Activated T-helper 1 cell treated with Interleukin-2 at 50 U/mL for 16 hours (primary cell): ENCODE results near the gene FANCL.
"Not testable (repeated sequence)": the region's sequence is repeated elsewhere in the genome, so short reads cannot be mapped to it uniquely, and the experiment has no call there.

ENCODE experiments used
- DNase-seq: peaks from one replicate; pipeline ENCODE4 v3.0.0-alpha.2; 2020; ENCODE audit warnings: low read depth

FANCL gene

DNA sequence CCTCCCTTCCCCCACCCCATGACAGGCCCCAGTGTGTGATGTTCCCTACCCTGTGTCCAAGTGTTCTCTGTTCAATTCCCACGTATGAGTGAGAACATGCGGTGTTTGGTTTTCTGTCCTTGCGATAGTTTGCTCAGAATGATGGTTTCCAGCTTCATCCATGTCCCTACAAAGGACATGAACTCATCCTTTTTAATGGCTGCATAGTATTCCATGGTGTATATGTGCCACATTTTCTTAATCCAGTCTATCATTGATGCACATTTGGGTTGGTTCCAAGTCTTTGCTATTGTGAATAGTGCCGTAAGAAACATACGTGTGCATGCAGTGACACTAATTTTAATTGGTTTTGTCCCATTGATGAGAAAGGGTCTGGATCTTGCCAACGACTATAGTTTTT lies 95.4 kb downstream of the FANCL start:
- DNase-seq = not testable (repeated sequence)

DNA sequence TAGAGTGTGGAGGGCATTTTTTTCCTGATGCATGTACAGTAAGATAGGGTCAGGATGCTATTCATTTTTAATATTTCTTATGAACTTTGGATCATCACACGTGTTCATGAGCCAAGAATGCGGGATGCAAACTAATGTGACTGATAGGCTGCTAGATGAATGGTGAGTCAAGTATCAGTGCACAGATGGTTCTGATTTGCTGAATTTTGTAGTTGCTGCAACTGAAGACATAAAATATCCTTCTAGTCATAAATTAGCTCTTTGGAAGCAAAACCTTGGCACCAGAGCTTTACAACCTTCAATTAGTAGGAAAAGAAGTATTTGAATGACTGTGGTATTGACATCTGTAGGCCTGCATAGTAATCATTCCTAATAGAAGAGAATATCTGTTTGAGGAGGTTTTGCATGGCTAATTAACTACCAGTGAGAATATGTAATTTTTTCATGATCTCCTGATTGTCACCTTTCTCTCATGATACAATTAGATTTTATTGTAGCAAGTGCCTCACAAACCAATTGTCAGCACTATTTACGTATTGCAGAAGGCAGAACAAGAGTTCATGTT lies 100.5 kb downstream of the FANCL start:
- DNase-seq = no peak

DNA sequence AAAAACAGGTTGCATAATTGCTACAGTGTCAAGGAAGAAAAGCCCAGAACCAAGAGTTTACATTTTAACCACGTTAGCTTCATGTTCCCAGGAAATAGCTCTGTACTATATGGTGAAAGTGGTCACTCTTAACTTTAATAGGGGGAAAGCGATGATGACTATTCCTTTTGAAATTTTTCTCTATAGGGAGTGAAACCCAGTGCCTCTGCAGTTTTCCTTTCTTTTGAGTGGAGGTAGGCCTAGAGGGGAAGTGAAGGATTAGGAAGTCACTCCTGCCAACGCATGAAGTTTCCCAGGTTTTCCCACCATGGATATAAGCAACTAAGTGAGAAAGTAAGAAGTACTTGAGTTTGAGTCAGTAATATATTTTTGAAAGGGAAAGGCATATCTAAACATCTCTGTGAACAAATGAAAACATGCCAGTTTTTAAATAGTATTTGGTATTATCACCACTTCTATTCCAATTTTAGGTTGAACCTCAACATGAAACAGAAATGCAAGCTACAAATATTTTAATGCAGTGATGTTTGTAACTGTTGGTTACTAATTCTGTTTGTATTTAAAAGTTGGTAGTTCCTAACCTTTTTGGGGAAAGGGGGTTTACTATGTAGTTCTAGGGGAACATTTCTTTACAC lies 102.6 kb downstream of the FANCL start:
- no peak for DNase-seq

DNA sequence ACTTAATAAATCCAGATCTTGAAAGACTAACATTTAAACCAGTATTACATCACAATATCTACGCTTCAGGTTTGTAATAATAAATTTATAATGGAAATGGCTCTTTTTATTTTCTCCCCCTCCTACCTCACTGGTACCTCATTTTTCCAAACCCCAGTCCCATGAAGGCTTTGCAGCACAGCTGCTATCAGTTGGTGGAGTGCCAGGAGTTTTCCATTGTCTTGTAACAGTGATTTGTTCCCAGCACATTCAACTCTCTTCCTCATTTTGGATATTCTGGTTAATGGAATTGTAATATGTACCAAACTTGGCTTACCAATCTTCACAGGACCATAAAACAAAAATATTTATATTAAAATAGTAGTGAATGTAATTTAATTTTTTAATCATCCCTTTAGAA lies 103.3 kb downstream of the FANCL start:
- no peak for DNase-seq

DNA sequence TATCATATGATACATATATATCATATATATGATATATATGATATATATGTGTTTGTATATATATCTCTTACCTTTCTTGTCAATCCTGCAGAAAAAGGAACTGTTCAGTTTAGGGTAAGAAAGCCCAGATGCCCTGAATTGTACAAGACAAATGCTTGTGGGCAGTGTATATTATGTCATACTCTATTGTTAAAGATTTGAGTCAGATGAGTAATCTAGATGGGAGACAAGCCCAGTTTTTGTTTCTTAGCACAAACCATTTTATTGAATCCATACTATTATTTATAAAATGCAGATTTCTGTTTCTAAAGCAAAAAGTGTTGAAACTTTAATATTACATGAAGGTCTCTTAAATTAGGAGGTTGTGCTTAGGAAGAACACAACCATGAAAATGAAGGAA lies 103.9 kb downstream of the FANCL start:
- DNase-seq = no peak

DNA sequence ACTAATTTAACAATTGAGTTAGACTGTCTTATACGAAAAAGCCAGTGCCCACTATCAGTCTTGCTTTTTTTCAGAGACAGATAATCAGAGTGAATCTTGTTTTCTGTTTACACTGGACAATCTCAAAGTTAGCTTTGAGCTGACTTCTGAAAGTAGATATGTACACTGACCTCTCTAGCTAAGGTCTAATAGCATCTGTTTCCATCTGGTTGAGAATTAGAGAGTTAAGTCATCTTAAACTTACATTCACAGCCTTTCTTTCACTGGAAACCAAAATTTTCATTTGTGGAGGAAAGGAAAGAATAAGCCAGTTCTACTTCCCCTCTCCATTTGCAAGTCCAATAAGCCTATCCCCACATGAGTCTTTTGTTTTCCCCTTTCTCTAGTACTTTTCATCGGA lies 105.3 kb downstream of the FANCL start:
- no peak for DNase-seq

DNA sequence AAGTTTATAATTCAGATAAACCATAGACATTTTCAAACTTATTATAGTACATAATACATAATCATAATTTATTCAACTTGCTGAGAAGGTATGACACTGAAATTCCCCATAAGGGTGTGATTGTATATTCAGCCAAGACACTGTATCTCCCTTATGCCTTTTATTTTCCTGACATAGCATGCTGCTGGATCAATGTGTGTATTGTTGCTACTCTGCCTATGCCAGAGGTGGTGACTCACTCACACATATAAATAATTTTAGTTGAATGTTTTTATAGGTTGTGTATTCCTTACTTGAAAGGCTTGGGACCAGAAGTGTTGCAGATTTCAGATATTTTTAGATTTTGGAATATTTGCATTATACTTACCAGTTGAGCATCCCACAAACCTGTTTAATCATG lies 107.7 kb downstream of the FANCL start:
- DNase-seq = no peak

DNA sequence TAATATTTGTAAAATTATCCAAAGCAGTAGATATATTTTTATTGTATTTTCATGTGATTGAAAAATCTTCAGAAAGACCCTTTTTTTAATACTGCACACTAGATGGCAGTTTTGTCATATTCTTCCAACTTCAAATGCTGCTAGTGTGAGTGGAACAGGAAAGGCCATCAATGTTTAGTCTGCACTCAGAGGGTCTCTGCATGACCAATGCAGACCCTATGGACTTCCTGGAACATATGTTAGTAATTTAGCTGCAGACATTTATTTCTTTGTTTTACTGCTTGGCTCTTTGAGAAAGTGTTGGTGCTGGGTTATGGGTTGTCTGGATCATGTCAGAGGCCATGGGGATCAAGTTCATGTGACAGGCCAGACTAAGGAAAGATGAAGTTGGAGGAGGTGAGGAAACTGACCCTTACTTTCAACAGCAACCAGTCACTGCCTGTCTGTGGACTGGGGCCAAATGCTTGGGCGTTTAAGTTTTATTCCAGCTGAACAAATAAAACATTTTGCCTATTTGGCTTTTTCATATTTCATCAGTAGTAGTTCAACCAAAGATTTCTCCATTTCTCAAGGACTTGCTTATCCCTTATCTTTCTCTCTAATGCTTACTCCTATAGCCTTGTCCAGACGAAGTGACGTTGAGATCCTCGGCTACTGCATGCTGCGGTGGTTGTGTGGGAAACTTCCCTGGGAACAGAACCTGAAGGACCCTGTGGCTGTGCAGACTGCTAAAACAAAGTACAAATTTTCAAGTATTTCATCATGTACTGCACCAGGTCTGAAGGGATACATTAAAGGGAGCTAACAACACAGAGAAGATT lies 109.7 kb downstream of the FANCL start:
- no peak for DNase-seq

DNA sequence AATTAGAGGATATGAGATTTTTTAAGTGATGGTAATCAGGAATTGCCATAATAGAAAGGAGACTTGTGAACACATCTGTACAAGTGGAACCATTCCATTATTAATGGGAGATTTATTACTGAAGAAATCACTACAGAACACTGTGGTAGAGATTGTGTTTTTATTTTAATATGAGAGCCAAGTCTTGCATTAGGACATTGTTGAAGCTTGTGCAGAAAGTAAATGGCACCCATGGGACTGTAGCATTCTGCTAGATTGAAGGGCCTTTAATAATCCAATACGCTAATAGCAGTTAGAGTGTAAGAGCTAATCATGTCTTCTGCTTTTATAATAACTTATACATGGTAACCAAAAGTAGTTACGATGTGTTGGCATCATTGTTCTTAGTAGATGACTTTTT lies 110.9 kb downstream of the FANCL start:
- DNase-seq = no peak

DNA sequence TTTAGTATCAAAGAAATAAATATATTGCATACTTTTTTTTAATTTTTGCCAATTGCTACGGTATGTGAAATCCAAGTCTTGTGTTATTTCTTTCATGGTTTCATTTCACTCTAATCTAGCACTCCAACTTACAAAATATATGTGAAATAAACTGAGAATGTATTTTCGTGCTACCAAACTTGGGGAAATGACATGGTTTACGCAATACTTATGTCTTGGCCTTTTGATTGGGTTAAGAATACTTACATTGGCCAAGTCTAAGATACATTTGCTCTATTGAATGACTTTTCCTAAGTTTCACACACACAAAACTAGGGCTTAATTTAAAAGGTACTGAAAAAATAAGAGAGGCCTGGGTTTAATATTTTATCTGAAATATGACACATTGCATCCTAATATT lies 114.0 kb downstream of the FANCL start:
- DNase-seq = no peak

DNA sequence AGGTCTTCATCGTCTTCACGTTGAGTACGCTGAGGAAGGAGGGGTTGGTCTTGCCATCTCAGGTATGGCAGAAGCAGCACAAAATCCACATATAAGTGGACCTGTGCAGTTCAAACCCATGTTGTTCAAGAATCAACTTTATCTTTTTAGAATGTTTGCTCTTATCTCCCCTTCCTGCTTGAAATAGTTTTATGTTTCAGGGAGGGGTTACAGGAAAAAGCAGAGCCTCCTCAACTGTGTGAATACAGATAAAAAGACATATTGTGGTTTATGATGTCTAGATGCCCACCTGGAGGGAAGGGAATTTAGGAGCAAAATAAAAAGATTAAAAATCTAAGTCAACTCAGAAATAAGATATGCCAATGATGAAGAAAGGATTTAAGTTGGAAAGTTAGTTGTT lies 118.6 kb downstream of the FANCL start:
- no peak for DNase-seq

DNA sequence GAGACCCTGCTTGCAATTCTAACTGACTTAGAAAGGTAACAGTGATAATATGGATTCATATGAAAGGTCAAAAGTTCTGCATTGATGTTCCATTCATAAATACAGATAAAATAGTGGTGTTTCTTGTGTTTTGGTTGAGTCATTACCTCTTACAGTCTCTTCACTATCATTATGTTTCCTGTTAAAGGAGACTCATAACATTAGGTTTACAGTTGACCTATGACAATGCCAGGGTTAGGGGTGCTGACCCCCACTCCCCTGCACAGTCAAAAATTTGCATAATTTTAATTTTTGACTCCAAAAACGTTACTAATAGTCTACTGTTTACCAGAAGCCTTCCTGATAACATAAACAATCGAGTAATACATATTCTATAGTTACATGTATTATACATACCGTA lies 119.1 kb downstream of the FANCL start:
- no peak for DNase-seq

DNA sequence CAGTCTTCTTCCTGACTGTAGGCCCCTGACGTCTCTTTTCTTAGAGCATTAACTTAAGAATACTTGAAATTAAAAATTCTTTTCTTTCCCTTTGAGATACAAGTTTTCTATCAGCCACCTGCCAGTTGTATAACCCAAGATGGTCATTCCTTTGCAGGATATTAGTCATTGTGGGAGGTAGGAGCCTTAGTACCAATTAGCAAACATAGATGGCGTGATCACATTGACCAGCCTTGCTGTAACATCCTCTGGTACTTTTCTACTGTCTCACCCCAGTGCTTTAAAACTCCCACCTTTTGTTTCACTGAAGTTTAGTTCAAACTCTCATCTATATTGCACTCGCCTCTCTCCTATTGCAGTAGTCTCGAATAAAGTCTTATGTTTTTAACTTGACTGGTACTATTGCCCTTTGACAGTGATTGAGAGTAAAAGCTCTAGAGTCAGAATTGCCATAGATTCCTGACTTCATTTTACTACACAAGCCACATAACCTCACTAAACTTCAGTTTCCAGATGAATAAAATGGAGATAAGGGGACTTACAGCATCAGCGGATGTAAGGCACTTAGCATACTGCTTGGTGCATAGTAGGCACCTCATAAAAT lies 120.4 kb downstream of the FANCL start:
- no peak for DNase-seq

DNA sequence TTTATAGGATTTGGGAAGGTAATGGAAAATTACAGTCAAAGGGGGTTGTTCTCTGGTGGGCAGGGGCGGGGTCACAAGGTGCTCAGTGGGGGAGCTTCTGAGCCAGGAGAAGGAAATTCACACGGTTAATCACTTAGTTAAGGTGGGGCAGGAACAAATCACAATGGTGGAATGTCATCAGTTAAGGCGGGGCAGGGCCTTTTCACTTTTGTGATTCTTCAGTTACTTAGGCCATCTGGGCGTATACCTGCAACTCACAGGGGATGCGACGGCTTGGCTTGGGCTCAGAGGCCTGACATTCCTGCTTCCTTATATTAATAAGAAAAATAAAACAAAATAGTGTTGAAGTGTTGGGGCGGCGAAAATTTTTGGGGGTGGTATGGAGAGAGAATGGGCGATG lies 127.6 kb downstream of the FANCL start:
- DNase-seq = not testable (repeated sequence)

DNA sequence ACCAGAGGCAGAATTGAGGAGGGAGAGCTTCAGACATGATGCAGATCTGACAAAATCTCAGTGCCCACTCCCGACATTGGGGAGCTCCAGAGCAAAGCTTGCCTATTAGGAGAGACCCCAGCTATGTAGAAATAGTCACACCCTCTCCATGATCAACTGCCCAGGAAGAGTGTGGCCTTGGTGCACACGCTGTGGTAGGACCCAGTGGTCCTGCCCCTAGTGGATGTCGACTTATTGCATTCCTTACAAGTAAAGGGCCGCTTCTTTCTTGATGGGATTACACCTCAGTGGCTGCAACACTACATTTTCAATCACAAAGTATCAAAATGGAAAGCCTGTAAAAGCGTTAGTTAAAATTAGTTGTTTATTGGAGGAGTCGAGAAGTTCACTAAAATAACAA lies 130.4 kb downstream of the FANCL start:
- no peak for DNase-seq

DNA sequence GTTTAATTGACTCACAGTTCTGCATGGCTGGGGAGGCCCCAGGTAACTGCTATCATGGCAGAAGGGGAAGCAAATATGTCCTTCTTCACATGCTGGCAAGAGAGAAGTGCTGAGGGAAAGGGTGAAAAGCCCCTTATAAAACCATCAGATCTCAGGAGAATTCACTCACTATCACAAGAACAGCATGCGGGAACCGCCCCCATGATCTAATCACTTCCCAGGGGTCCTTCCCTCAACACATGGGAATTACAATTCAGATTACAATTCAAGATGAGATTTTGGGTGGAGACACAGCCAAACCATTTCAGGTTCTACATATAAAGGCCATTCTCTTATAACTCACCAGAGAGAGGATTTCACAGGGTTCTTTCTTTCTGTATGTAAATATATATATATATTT lies 131.6 kb downstream of the FANCL start:
- DNase-seq = no peak
